Naive thymus-derived CD8-positive, alpha-beta T cell (primary cell): ENCODE data around the gene FN1. TPM values are rescaled to one million over a fixed set of nuclear protein-coding genes. Genes with fewer than 3 reads are reported as not detected.
"Not testable (repeated sequence)": the region's sequence is repeated elsewhere in the genome, so short reads cannot be mapped to it uniquely, and the experiment has no call there.

Source experiments
- ATAC-seq, 2 donors: fragments of 150-1000 bp; cut with Tn5 transposase in 1 of 2; sonication (Bioruptor Pico), chemical (Tn5 transposase) in 1 of 2; 1 replicate in 1 of 2; 2 replicates in 1 of 2; pipeline ENCODE4 v1.10.0; 2021; ENCODE audit warnings: mild to moderate bottlenecking in 2 of 2, moderate library complexity in 2 of 2
- POLR2A ChIA-PET: fragments of 350-600 bp; sonication (Branson Sonifier 250); formaldehyde crosslinking; loops from one replicate; lab custom pipeline; 2021; ENCODE audit warnings: antibody characterized with exemption; lab: Charles Lee
- DNase-seq, 10 donors: peaks; one replicate each; pipeline versions ENCODE4 v3.0.0 to v3.0.0-alpha.2; 2020 to 2022
- H3K27ac Mint-ChIP-seq, 10 donors: one replicate each; pipeline ENCODE4 v1.8.0; 2020 to 2022; ENCODE audit warnings: mild to moderate bottlenecking in 10 of 10, mixed read lengths in 10 of 10, moderate library complexity in 4 of 10, inconsistent platforms in 1 of 10
- H3K27me3 Mint-ChIP-seq, 5 donors: one replicate each; pipeline ENCODE4 v1.8.0; 2021 to 2022; ENCODE audit warnings: mixed read lengths in 5 of 5
- H3K36me3 Mint-ChIP-seq, 3 donors: one replicate each; pipeline ENCODE4 v1.8.0; 2020 to 2022; ENCODE audit warnings: mixed read lengths in 3 of 3, mild to moderate bottlenecking in 2 of 3, inconsistent platforms in 1 of 3
- H3K4me1 Mint-ChIP-seq, 4 donors: one replicate each; pipeline ENCODE4 v1.8.0; 2021 to 2022; ENCODE audit warnings: mixed read lengths in 4 of 4
- H3K4me3 Mint-ChIP-seq, 10 donors: one replicate each; pipeline ENCODE4 v1.8.0; 2020 to 2022; ENCODE audit warnings: mild to moderate bottlenecking in 10 of 10, mixed read lengths in 10 of 10, moderate library complexity in 6 of 10, inconsistent platforms in 1 of 10
- H3K9me3 Mint-ChIP-seq, 9 donors: one replicate each; pipeline ENCODE4 v1.8.0; 2020 to 2022; ENCODE audit warnings: mixed read lengths in 9 of 9, mild to moderate bottlenecking in 3 of 9, inconsistent platforms in 1 of 9, moderate library complexity in 1 of 9
- polyA plus RNA-seq, 3 donors: library from polyadenylated mRNA; unstranded; fragments of 300-500 nt; fragmentation: Illumina TruSeq; gene quantifications; one replicate each; pipeline ENCODE4 v1.2.3, GENCODE V29; 2021
- total RNA-seq, 8 experiments: library from RNA in 2 of 8; stranded (reverse) in 2 of 8; gene quantifications; one replicate each; pipeline ENCODE4 v1.2.3 and lab custom pipeline; 2021 to 2026

Gene FN1
- total and polyA plus RNA-seq, 5 experiments from 2014 or later, result 0.05 to 1.3 (median 0.63) TPM; not detected in 1

- Mint-ChIP-seq H3K4me1 (no peaks in the 10 kb centered on the region), H3K4me3 (no peak overlapping the region), H3K27me3 (no peaks in the 10 kb centered on the region), H3K9me3 (no peaks in the 10 kb centered on the region), H3K36me3 (peaks cover 11 to 39% (median 33%) of the 10 kb centered on the region in 3 donors), H3K27ac (no peak overlapping the region)
- no peak for DNase-seq
- no peak for ATAC-seq
- POLR2A ChIA-PET, result no interaction called here
Measured at GRCh38 chr2:215366440-215367032, 69.3 kb downstream of the FN1 start.

GRCh38 chr2:215365184-215365658 is 70.6 kb downstream of the FN1 start:
- no peaks in the 10 kb centered on the region for H3K27me3 Mint-ChIP-seq
- peaks cover 11 to 44% (median 42%) of the 10 kb centered on the region in 3 donors for H3K36me3 Mint-ChIP-seq
- no peaks in the 10 kb centered on the region for H3K4me1 Mint-ChIP-seq
- H3K9me3 Mint-ChIP-seq, result no peaks in the 10 kb centered on the region
- no peak for DNase-seq
- ATAC-seq, result no peak
- H3K4me3 Mint-ChIP-seq, result no peak overlapping the region
- H3K27ac Mint-ChIP-seq, result no peak overlapping the region
- POLR2A ChIA-PET, result no interaction called here

- DNase-seq (no peak), ATAC-seq (no peak)
- no peak overlapping the region for H3K4me3 Mint-ChIP-seq
- H3K36me3 Mint-ChIP-seq, result peaks cover 11 to 49% (median 42%) of the 10 kb centered on the region in 3 donors
- no peak overlapping the region for H3K27ac Mint-ChIP-seq
- no peaks in the 10 kb centered on the region for H3K9me3 Mint-ChIP-seq
- H3K27me3 Mint-ChIP-seq, result no peaks in the 10 kb centered on the region
- no peaks in the 10 kb centered on the region for H3K4me1 Mint-ChIP-seq
- POLR2A ChIA-PET, result no interaction called here
Measured at GRCh38 chr2:215364157-215365155, 71.4 kb downstream of the FN1 start.

GRCh38 chr2:215363461-215364156 is 72.3 kb downstream of the FN1 start:
- peaks cover 11 to 51% (median 44%) of the 10 kb centered on the region in 3 donors for H3K36me3 Mint-ChIP-seq
- POLR2A ChIA-PET, result no interaction called here
- H3K4me3 Mint-ChIP-seq, result no peak overlapping the region
- no peaks in the 10 kb centered on the region for H3K9me3 Mint-ChIP-seq
- H3K4me1 Mint-ChIP-seq, result no peaks in the 10 kb centered on the region
- H3K27ac Mint-ChIP-seq, result no peak overlapping the region
- no peaks in the 10 kb centered on the region for H3K27me3 Mint-ChIP-seq
- DNase-seq, result no peak
- no peak for ATAC-seq

DNA sequence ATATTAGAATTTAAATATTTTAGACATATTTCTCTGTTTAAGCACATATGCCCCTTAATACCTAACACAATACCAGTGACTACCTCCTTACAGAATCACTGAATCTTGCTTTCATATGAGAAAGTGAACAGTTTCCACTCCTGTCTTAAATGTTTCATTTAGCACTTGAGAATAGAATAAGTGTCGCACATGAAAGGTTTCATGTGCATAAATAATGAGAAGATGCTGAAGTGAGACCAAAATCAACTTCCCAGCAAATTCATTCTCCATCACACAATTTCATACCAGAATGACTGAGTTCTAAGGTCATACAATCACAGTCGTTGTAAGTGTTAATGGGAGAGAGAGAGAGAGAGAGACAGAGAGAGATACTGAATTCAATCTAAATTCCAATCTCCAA is 72.8 kb downstream of the FN1 start:
- Mint-ChIP-seq H3K4me1 (no peaks in the 10 kb centered on the region), H3K27me3 (no peaks in the 10 kb centered on the region), H3K36me3 (peaks cover 11 to 51% (median 44%) of the 10 kb centered on the region in 3 donors), H3K4me3 (no peak overlapping the region), H3K9me3 (no peaks in the 10 kb centered on the region), H3K27ac (no peak overlapping the region)
- ATAC-seq (no peak), DNase-seq (no peak)
- POLR2A ChIA-PET, result no interaction called here

DNA sequence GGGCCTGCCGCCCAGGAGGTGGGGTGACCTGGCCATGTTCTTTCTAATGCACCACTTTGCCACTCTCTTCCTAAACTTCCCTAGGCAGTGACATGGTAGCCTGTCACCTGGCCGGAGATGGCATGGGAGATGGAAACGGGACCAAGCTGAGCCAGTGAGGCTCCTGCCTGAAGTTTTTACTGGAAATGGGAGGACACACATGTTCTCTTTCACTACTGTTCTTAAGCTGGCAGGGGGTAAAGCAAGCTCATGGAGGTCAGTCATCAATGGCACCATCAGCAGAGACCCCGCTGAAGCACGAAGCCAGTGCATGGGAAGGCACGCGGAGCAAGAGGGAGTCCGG is 73.3 kb downstream of the FN1 start:
- Mint-ChIP-seq H3K36me3 (peaks cover 11 to 48% (median 41%) of the 10 kb centered on the region in 3 donors), H3K4me3 (no peak overlapping the region), H3K9me3 (no peaks in the 10 kb centered on the region), H3K27ac (no peak overlapping the region), H3K27me3 (no peaks in the 10 kb centered on the region), H3K4me1 (no peaks in the 10 kb centered on the region)
- POLR2A ChIA-PET, result no interaction called here
- DNase-seq (no peak), ATAC-seq (no peak)

- DNase-seq (no peak), ATAC-seq (no peak)
- Mint-ChIP-seq H3K9me3 (no peaks in the 10 kb centered on the region), H3K27ac (no peak overlapping the region), H3K27me3 (no peaks in the 10 kb centered on the region), H3K4me1 (no peaks in the 10 kb centered on the region), H3K4me3 (no peak overlapping the region), H3K36me3 (peaks cover 11 to 48% (median 45%) of the 10 kb centered on the region in 3 donors)
- POLR2A ChIA-PET, result no interaction called here
Measured at GRCh38 chr2:215361876-215362561, 73.8 kb downstream of the FN1 start.

- POLR2A ChIA-PET, result no interaction called here
- DNase-seq, result no peak
- H3K9me3 Mint-ChIP-seq, result no peaks in the 10 kb centered on the region
- H3K36me3 Mint-ChIP-seq, result peaks cover 11 to 48% (median 44%) of the 10 kb centered on the region in 3 donors
- H3K4me3 Mint-ChIP-seq, result no peak overlapping the region
- no peaks in the 10 kb centered on the region for H3K27me3 Mint-ChIP-seq
- H3K4me1 Mint-ChIP-seq, result no peaks in the 10 kb centered on the region
- no peak for ATAC-seq
- no peak overlapping the region for H3K27ac Mint-ChIP-seq
Measured at GRCh38 chr2:215361211-215361875, 74.5 kb downstream of the FN1 start.

DNA sequence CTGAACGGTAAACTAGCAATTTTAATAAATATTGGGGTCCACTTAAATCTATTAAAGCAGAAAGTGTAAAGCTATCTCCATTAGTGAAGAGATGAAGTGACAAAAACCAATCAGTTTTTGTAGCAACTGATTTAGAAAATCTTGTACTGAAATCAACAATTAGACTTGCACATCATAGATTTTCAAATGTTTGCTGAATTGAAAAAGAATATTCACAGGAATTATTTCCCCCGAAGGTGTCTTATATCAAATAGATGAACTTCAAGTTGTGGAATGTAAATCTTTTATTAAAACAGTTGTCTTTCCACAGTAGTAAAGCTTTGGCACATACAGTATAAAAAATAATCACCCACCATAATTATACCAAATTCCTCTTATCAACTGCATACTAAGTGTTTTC is 75.3 kb downstream of the FN1 start:
- Mint-ChIP-seq H3K27ac (no peak overlapping the region), H3K27me3 (no peaks in the 10 kb centered on the region), H3K4me1 (no peaks in the 10 kb centered on the region), H3K36me3 (peaks cover 11 to 48% (median 44%) of the 10 kb centered on the region in 3 donors), H3K9me3 (no peaks in the 10 kb centered on the region), H3K4me3 (no peak overlapping the region)
- ATAC-seq (no peak), DNase-seq (no peak)
- POLR2A ChIA-PET, result no interaction called here

DNA sequence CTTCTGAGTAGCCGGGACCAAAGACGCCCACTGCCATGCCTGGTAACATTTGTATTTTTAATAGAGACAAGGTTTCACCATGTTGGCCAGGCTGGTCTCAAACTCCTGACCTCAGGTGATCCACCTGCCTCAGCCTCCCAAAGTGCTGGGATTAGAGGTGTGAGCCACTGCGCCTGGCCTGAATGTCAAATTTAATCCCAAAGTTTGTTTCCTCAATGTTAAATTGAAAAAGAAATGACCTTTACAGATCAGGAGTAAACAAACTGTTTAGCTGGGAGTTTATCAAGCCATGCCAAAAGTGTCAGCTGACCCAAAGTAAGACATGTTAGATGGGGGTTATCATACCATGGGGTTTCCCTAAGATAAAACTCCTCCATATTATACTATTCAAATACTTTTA is 75.8 kb downstream of the FN1 start:
- H3K27ac Mint-ChIP-seq, H3K9me3 Mint-ChIP-seq, H3K4me1 Mint-ChIP-seq, H3K27me3 Mint-ChIP-seq, ATAC-seq, DNase-seq, H3K4me3 Mint-ChIP-seq: not testable (repeated sequence)
- POLR2A ChIA-PET, result interaction anchor here (0.6 kb wide), 1 partner anchor 63 kb away, joined by 3 read pairs; no protein-coding TSS in a partner anchor
- peaks cover 11 to 44% (median 40%) of the 10 kb centered on the region in 3 donors for H3K36me3 Mint-ChIP-seq

DNA sequence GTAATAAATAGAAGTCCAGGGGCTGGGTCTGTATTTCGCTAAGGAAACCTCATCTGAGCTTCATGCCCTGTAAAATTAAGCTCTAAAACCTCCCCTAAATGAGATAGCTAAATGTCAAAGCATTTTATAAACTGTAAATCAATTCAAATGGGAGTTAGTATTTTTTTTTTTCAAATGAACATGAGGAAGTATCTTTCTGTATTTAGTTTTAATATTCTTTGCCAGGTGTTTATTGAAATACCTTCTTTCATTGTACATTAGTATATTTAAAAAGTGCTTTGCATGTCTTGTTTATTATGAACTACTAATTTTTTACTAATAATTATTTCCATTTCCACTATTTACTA is 76.3 kb downstream of the FN1 start:
- no peaks in the 10 kb centered on the region for H3K27me3 Mint-ChIP-seq
- H3K4me1 Mint-ChIP-seq, result no peaks in the 10 kb centered on the region
- H3K36me3 Mint-ChIP-seq, result peaks cover 6 to 45% (median 41%) of the 10 kb centered on the region in 3 donors
- no peaks in the 10 kb centered on the region for H3K9me3 Mint-ChIP-seq
- DNase-seq (no peak), ATAC-seq (no peak)
- no peak overlapping the region for H3K4me3 Mint-ChIP-seq
- H3K27ac Mint-ChIP-seq, result no peak overlapping the region
- POLR2A ChIA-PET, result interaction anchor here (0.6 kb wide), 1 partner anchor 62 kb away, joined by 3 read pairs; no protein-coding TSS in a partner anchor
